NB4 (cell line): ENCODE measurements around the gene DYNLRB2.

ENCODE experiments used
- CTCF ChIP-seq: IDR thresholded peaks from one replicate; pipeline ENCODE4 v1.5.1; 2012; ENCODE audit warnings: low read depth, low read length
- MAX ChIP-seq: IDR thresholded peaks from 2 replicates; pipeline ENCODE4 v1.6.1; 2011; ENCODE audit warnings: low read depth, low read length
- MYC ChIP-seq: IDR thresholded peaks from 2 replicates; pipeline ENCODE4 v1.6.1; 2011; ENCODE audit warnings: low read depth, low read length
- POLR2A ChIP-seq: IDR thresholded peaks from 2 replicates; pipeline ENCODE4 v1.6.1; 2011; ENCODE audit warnings: mild to moderate bottlenecking; ENCODE audit not compliant: insufficient read length; ENCODE audit errors: extremely low read depth

- TF ChIP-seq CTCF (no peak), POLR2A (no peak), MAX (no peak), MYC (no peak)
Observed at GRCh38 chr16:80564394-80564793, 23.6 kb downstream of the DYNLRB2 start.
